Suprapubic skin (tissue), 4 donors: ENCODE results near the gene DHX15.

Source experiments
- CTCF ChIP-seq, 2 donors: fragments of 200-600 bp in 1 of 2; fragments of 450-650 bp in 1 of 2; sonication (generic) in 1 of 2; IDR thresholded peaks; one replicate each; pipeline ENCODE4 v1.5.1; 2016 to 2019; ENCODE audit warnings: antibody characterized with exemption in 2 of 2, mild to moderate bottlenecking in 1 of 2, moderate library complexity in 1 of 2
- POLR2A ChIP-seq, 2 donors: fragments of 450-650 bp; IDR thresholded peaks; one replicate each; pipeline ENCODE4 v1.6.1; 2017; ENCODE audit warnings: antibody characterized with exemption in 2 of 2, mild to moderate bottlenecking in 2 of 2, moderate library complexity in 2 of 2
- POLR2AphosphoS5 ChIP-seq, 3 donors: sonication (generic); formaldehyde crosslinking; IDR thresholded peaks; one replicate each; pipeline ENCODE4 v1.6.1; 2017; ENCODE audit warnings: antibody characterized with exemption in 3 of 3

GRCh38 chr4:24584211-24584850 is at the start of gene DHX15:
- TF ChIP-seq CTCF (IDR thresholded peaks at IDR 0.05) (no peak), POLR2A (IDR thresholded peaks at IDR 0.05) (peak; percentile 72 to 84), POLR2AphosphoS5 (IDR thresholded peaks at IDR 0.05) (peak in 2 of 3 donors; percentile 80 to 90)
